Peyer's patch (tissue), 4 donors: ENCODE results near the gene ANP32B.

ENCODE experiments used
- CTCF ChIP-seq, 6 experiments: fragments of 450-650 bp in 4 of 6; fragments of 200-600 bp in 2 of 6; sonication (generic) in 1 of 6; IDR thresholded peaks; one replicate each; pipeline ENCODE4 v1.5.1; 2017 to 2019; ENCODE audit warnings: antibody characterized with exemption in 6 of 6, mild to moderate bottlenecking in 3 of 6, moderate library complexity in 1 of 6
- POLR2A ChIP-seq, 2 donors: fragments of 450-650 bp; IDR thresholded peaks; one replicate each; pipeline ENCODE4 v1.5.1; 2017; ENCODE audit warnings: antibody characterized with exemption in 2 of 2, mild to moderate bottlenecking in 2 of 2, moderate library complexity in 2 of 2

GRCh38 chr9:97975376-97975775, 7.8 kb upstream of the ANP32B start:
- TF ChIP-seq CTCF (IDR thresholded peaks at IDR 0.05) = no peak
- TF ChIP-seq POLR2A (IDR thresholded peaks at IDR 0.05) = no peak
